ENCODE results near the gene RBP2. TPM values are rescaled to one million over a fixed set of nuclear protein-coding genes. Genes with fewer than 3 reads are reported as not detected.

Gene RBP2
- total and polyA plus RNA-seq, 2 donors (not counting 3 experiments of a cell fraction or from before 2014, with no cell fraction given), result not detected

- no peak overlapping the region for H3K4me3 ChIP-seq (replicated peaks in 1 of 3; ENCODE audit: insufficient read depth in 1 of 3, low read depth in 1 of 3, low read length in 3 of 3)
- H4K20me1 ChIP-seq (replicated peaks; ENCODE audit: control insufficient read depth, extremely low read depth, insufficient read depth, low read length), result no peaks in the 10 kb centered on the region
- no peak for DNase-seq (ENCODE audit: low read depth, low spot score)
- H2AFZ ChIP-seq (ENCODE audit: low read depth, low read length), result no peak overlapping the region
- H3K9me1 ChIP-seq (replicated peaks; ENCODE audit: control insufficient read depth, extremely low read depth, insufficient read depth, low read length), result no peaks in the 10 kb centered on the region
- H3K9ac ChIP-seq (replicated peaks; ENCODE audit: extremely low read depth, insufficient read depth, low read length), result no peak overlapping the region
- no peaks in the 10 kb centered on the region for H3K27me3 ChIP-seq (ENCODE audit: control insufficient read depth in 2 of 2, insufficient read depth in 2 of 2, low read length in 2 of 2)
- no peak overlapping the region for H3K27ac ChIP-seq (ENCODE audit: insufficient read depth, low read depth, low read length)
- TF ChIP-seq FOS (IDR thresholded peaks at IDR 0.05; ENCODE audit: borderline replicate concordance, insufficient read depth, low read length) (no peak), EZH2 (IDR thresholded peaks at IDR 0.05; ENCODE audit: borderline replicate concordance, low read depth, low read length, severe bottlenecking) (no peak), CTCF (IDR thresholded peaks at IDR 0.05; ENCODE audit: extremely low read depth in 1 of 2, insufficient read depth in 1 of 2, low read depth in 1 of 2, low read length in 2 of 2) (no peak), MYC (IDR thresholded peaks at IDR 0.05; ENCODE audit: low read depth, low read length) (no peak), GATA2 (IDR thresholded peaks at IDR 0.05; ENCODE audit: insufficient read depth, insufficient read length, low read depth, low read length) (no peak), POLR2A (IDR thresholded peaks at IDR 0.05; ENCODE audit: low read depth, low read length) (no peak), JUN (IDR thresholded peaks at IDR 0.05; ENCODE audit: borderline replicate concordance, insufficient read depth, insufficient read length, low read depth) (no peak)
- dilution Hi-C loops (cut with MboI; ENCODE audit: extremely low pct_ligation_motif_present, low sequenced_read_pairs) (no loop called here), intact Hi-C loops (cut with micrococcal nuclease) (no loop called here)
- ChIA-PET CTCF (no interaction called here), POLR2A (no interaction called here)
- FAIRE-seq, result no peak
- no peaks in the 10 kb centered on the region for H3K36me3 ChIP-seq (ENCODE audit: control insufficient read depth in 2 of 2, extremely low read depth in 1 of 2, insufficient read depth in 2 of 2, low read length in 2 of 2)
- no peaks in the 10 kb centered on the region for H3K9me3 ChIP-seq (replicated peaks; ENCODE audit: control insufficient read depth, insufficient read depth, low read length)
- no peaks in the 10 kb centered on the region for H3K79me2 ChIP-seq (ENCODE audit: control insufficient read depth, insufficient read depth, low read length)
- no peaks in the 10 kb centered on the region for H3K4me1 ChIP-seq (ENCODE audit: control insufficient read depth, extremely low read depth, insufficient read depth, low read length)
- BruUV-seq (replicated peaks), result no TSS peak
- H3K4me2 ChIP-seq (ENCODE audit: insufficient read depth, low read length), result no peak overlapping the region
Observed at GRCh38 chr3:139418144-139418543, 58.2 kb downstream of the RBP2 start.
